Keratinocyte (primary cell): Measurements from ENCODE around the gene DLL1. TPM values are rescaled to one million over a fixed set of nuclear protein-coding genes. Genes with fewer than 3 reads are reported as not detected.

Source experiments
- DNase-seq: peaks from one replicate; pipeline ENCODE4 v3.0.0-alpha.2; 2011; ENCODE audit warnings: low read depth, missing footprints, low spot score
- FAIRE-seq: peaks from 2 replicates; lab custom pipeline; 2011; peaks lifted over from hg19 to GRCh38; lab: Jason Lieb, UNC
- H2AFZ ChIP-seq: 2 replicates; pipeline ENCODE4 v1.6.0; 2012; ENCODE audit warnings: low read length, control low read depth, inconsistent platforms; ENCODE audit not compliant: control insufficient read depth
- H3K27ac ChIP-seq: 2 replicates; pipeline ENCODE4 v1.5.1; 2011; ENCODE audit warnings: low read length; ENCODE audit not compliant: control insufficient read depth, insufficient read depth
- H3K27me3 ChIP-seq: 3 replicates; pipeline ENCODE4 v1.6.0; 2011; ENCODE audit warnings: low read length; ENCODE audit not compliant: control insufficient read depth, insufficient read depth; ENCODE audit errors: extremely low read depth
- H3K36me3 ChIP-seq, 2 experiments: 2 replicates in 1 of 2; 3 replicates in 1 of 2; pipeline ENCODE4 v1.5.1; 2011; ENCODE audit warnings: low read length in 2 of 2, mild to moderate bottlenecking in 1 of 2; ENCODE audit not compliant: control insufficient read depth in 2 of 2, insufficient read depth in 2 of 2; ENCODE audit errors: extremely low read depth in 1 of 2
- H3K4me1 ChIP-seq: 3 replicates; pipeline ENCODE4 v1.5.1; 2011; ENCODE audit warnings: low read length; ENCODE audit not compliant: control insufficient read depth, insufficient read depth; ENCODE audit errors: extremely low read depth
- H3K4me2 ChIP-seq: 3 replicates; pipeline ENCODE4 v1.6.0; 2011; ENCODE audit warnings: low read depth, low read length; ENCODE audit not compliant: control insufficient read depth, insufficient read depth; ENCODE audit errors: extremely low read depth
- H3K4me3 ChIP-seq, 3 experiments: fragments of 200-600 bp in 1 of 3; sonication (generic) in 1 of 3; 2 replicates in 2 of 3; 3 replicates in 1 of 3; pipeline ENCODE4 v1.5.1; 2011 to 2016; ENCODE audit warnings: low read length in 3 of 3, mild to moderate bottlenecking in 3 of 3, control low read depth in 2 of 3, inconsistent platforms in 1 of 3, low read depth in 1 of 3, mixed read lengths in 1 of 3, mixed run types in 1 of 3, moderate library complexity in 1 of 3; ENCODE audit not compliant: control insufficient read depth in 2 of 3, insufficient read depth in 2 of 3; ENCODE audit errors: extremely low read depth in 1 of 3
- H3K79me2 ChIP-seq: 2 replicates; pipeline ENCODE4 v1.6.0; 2012; ENCODE audit warnings: low read length; ENCODE audit not compliant: control insufficient read depth, insufficient read depth
- H3K9ac ChIP-seq: 3 replicates; pipeline ENCODE4 v1.6.0; 2011; ENCODE audit warnings: low read length; ENCODE audit not compliant: control insufficient read depth, insufficient read depth; ENCODE audit errors: extremely low read depth
- H3K9me1 ChIP-seq: 3 replicates; pipeline ENCODE4 v1.6.0; 2011; ENCODE audit warnings: low read length; ENCODE audit not compliant: control insufficient read depth, insufficient read depth; ENCODE audit errors: extremely low read depth
- H3K9me3 ChIP-seq: 2 replicates; pipeline ENCODE4 v1.5.1; 2012; ENCODE audit warnings: low read depth, low read length; ENCODE audit not compliant: control insufficient read depth
- H4K20me1 ChIP-seq: 3 replicates; pipeline ENCODE4 v1.6.0; 2011; ENCODE audit warnings: low read length; ENCODE audit not compliant: control insufficient read depth, insufficient read depth; ENCODE audit errors: extremely low read depth
- EZH2 ChIP-seq: IDR thresholded peaks from one replicate; pipeline ENCODE4 v1.6.1; 2012; ENCODE audit warnings: inconsistent platforms, mild to moderate bottlenecking, low read length, moderate library complexity
- dilution Hi-C: fragments of 300-500 bp; cut with MboI; formaldehyde crosslinking; loops from one replicate; pipeline ENCODE4 v1.7.0; 2020; ENCODE audit warnings: low sequenced_read_pairs; ENCODE audit not compliant: extremely low pct_ligation_motif_present
- polyA plus RNA-seq, 5 experiments: library from polyadenylated mRNA; depleted of rRNA in 3 of 5; stranded (reverse) in 3 of 5; stranded (forward) in 1 of 5; unstranded in 1 of 5; fragments of >200 nt; gene quantifications; 1 replicate in 1 of 5; 2 replicates in 3 of 5; 3 replicates in 1 of 5; pipeline versions ENCODE4 v1.2.1 to v1.2.3, GENCODE V29; 2011 to 2012; ENCODE audit warnings: missing spikeins in 2 of 5, low read depth in 1 of 5, low replicate concordance in 1 of 5
- TF ChIP-seq, protein P1 (sequence below), 3 experiments: IDR thresholded peaks in 1 of 3; conservative IDR thresholded peaks in 1 of 3; optimal IDR thresholded peaks in 1 of 3; 2 replicates in 2 of 3; 3 replicates in 1 of 3; pipeline versions ENCODE3 to v1.5.1; 2011; ENCODE audit warnings: low read length in 3 of 3, mild to moderate bottlenecking in 3 of 3, moderate library complexity in 2 of 3, control low read depth in 1 of 3, inconsistent platforms in 1 of 3; ENCODE audit not compliant: insufficient read depth in 2 of 3; ENCODE audit errors: extremely low read depth in 1 of 3

Gene DLL1
- polyA plus RNA-seq, 1 donor (not counting 4 experiments of a cell fraction or from before 2014, with no cell fraction given), result 8.2 TPM

DNA sequence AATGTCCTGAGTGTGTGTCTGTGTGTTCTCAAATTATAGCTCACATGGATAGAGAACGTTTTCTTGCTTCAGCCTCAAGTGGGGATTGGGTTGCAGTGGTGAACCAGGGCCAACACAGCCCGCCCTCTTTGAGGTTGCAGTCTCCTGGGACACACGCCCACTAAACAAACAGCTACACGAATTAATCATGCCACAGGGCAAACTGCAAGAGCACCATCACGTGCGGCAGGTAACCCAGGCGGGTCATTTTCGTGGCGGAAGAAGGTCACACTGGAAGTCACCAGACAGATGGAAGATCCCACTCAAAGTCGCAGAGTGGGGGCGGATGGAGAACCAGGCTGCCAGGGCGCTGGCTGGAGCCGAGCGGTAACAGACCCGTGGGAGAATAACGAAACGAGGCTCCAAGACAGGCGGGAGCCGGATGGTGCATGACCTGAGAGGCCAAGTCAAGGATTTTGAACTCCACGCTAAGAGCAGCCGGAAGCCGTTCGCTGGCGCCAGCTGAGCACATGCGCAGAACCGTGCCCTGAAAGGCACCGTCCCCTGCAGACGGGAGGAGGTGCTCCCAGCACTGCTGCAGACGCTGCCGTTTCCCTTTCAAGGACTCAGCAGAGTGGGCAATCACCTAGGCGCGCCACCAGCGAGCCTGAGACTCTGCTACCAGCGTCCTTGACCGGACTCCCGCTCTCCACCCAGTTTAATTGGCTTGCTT is 10.7 kb downstream of the DLL1 start:
- Histone ChIP-seq H3K9me3 (no peaks in the 10 kb centered on the region), H3K27me3 (no peaks in the 10 kb centered on the region), H3K4me1 (peaks cover 4% of the 10 kb centered on the region), H3K9me1 (no peaks in the 10 kb centered on the region), H3K36me3 (peaks cover 16 to 20% of the 10 kb centered on the region in 2 experiments), H3K4me2 (peak overlapping the region; percentile 52), H3K4me3 (no peak overlapping the region), H4K20me1 (no peaks in the 10 kb centered on the region), H3K79me2 (no peaks in the 10 kb centered on the region), H3K27ac (no peak overlapping the region), H2AFZ (no peak overlapping the region), H3K9ac (no peak overlapping the region)
- dilution Hi-C loops, result no loop called here
- FAIRE-seq (no peak), DNase-seq (no peak)
- TF ChIP-seq EZH2, result no peak
- TF ChIP-seq, protein P1, sequence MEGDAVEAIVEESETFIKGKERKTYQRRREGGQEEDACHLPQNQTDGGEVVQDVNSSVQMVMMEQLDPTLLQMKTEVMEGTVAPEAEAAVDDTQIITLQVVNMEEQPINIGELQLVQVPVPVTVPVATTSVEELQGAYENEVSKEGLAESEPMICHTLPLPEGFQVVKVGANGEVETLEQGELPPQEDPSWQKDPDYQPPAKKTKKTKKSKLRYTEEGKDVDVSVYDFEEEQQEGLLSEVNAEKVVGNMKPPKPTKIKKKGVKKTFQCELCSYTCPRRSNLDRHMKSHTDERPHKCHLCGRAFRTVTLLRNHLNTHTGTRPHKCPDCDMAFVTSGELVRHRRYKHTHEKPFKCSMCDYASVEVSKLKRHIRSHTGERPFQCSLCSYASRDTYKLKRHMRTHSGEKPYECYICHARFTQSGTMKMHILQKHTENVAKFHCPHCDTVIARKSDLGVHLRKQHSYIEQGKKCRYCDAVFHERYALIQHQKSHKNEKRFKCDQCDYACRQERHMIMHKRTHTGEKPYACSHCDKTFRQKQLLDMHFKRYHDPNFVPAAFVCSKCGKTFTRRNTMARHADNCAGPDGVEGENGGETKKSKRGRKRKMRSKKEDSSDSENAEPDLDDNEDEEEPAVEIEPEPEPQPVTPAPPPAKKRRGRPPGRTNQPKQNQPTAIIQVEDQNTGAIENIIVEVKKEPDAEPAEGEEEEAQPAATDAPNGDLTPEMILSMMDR (optimal IDR thresholded peaks at IDR 0.05 in 1 of 3, IDR thresholded peaks at IDR 0.05 in 1 of 3, conservative IDR thresholded peaks at IDR 0.05 in 1 of 3; ENCODE audit: extremely low read depth in 1 of 3, insufficient read depth in 2 of 3, low read length in 3 of 3), result no peak

DNA sequence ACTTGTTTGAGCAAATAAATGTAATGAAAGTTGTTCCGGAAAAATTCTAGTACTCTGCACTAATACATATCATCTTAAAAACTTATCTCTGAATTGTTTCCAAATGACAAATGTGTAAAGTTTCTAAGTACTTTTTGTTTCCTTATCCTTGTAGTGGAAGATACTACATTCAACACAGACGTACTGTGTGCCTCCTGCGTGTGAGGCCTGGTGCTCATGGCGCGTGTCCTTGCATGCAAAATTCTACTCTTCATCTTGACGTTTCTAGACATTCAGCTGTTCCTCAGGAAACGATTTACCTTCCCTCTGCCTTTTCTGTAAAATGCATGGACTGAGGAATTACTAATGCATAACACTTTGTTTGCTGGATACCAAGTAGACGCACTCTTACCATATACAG is 11.5 kb downstream of the DLL1 start:
- Histone ChIP-seq H3K4me3 (no peak overlapping the region), H3K9me3 (no peaks in the 10 kb centered on the region), H3K27me3 (peaks cover under 1% of the 10 kb centered on the region), H3K9me1 (no peaks in the 10 kb centered on the region), H3K9ac (no peak overlapping the region), H4K20me1 (no peaks in the 10 kb centered on the region), H3K4me2 (no peak overlapping the region), H2AFZ (no peak overlapping the region), H3K36me3 (peaks cover 13 to 17% of the 10 kb centered on the region in 2 experiments), H3K4me1 (peaks cover 4% of the 10 kb centered on the region), H3K27ac (no peak overlapping the region), H3K79me2 (no peaks in the 10 kb centered on the region)
- TF ChIP-seq EZH2, result no peak
- TF ChIP-seq, protein P1 (optimal IDR thresholded peaks at IDR 0.05 in 1 of 3, IDR thresholded peaks at IDR 0.05 in 1 of 3, conservative IDR thresholded peaks at IDR 0.05 in 1 of 3; ENCODE audit: extremely low read depth in 1 of 3, insufficient read depth in 2 of 3, low read length in 3 of 3), result no peak
- no peak for DNase-seq
- FAIRE-seq, result no peak
- dilution Hi-C loops, result no loop called here
